Heart left ventricle (tissue), 16 donors: ENCODE measurements around the gene CRLF1. TPM values are rescaled to one million over a fixed set of nuclear protein-coding genes. Genes with fewer than 3 reads are reported as not detected.
A peak's percentile ranks its signal among the peaks of the same experiment; 100 is the strongest.

Experiments used
- ATAC-seq, 4 donors: fragments of 200-7000 bp; cut with Tn5 transposase; one replicate each; pipeline ENCODE4 v1.9.1; 2020 to 2022; ENCODE audit warnings: moderate library complexity in 4 of 4, mild to moderate bottlenecking in 3 of 4, moderate number of reproducible peaks in 1 of 4
- DNase-seq, 5 donors: peaks; one replicate each; pipeline ENCODE4 v3.0.0-alpha.2; 2020
- H3K27ac ChIP-seq, 12 donors: fragments of 200-600 bp; sonication (generic) in 4 of 12; one replicate each; pipeline versions ENCODE4 v1.5.0 to v1.8.0; 2016 to 2022; ENCODE audit warnings: mild to moderate bottlenecking in 2 of 12
- H3K27me3 ChIP-seq, 9 donors: fragments of 200-600 bp; sonication (generic) in 2 of 9; one replicate each; pipeline versions ENCODE4 v1.5.1 to v1.8.0; 2016 to 2022; ENCODE audit warnings: mild to moderate bottlenecking in 3 of 9
- H3K36me3 ChIP-seq, 9 donors: fragments of 200-600 bp; sonication (generic) in 2 of 9; one replicate each; pipeline versions ENCODE4 v1.5.0 to v1.8.0; 2018 to 2022; ENCODE audit warnings: mild to moderate bottlenecking in 2 of 9
- H3K4me1 ChIP-seq, 12 donors: fragments of 200-600 bp; sonication (generic) in 4 of 12; one replicate each; pipeline versions ENCODE4 v1.5.0 to v1.8.0; 2016 to 2022; ENCODE audit warnings: mild to moderate bottlenecking in 3 of 12
- H3K4me3 ChIP-seq, 12 donors: fragments of 200-600 bp; sonication (generic) in 4 of 12; one replicate each; pipeline versions ENCODE4 v1.5.0 to v1.8.0; 2017 to 2022; ENCODE audit warnings: mild to moderate bottlenecking in 9 of 12, moderate library complexity in 4 of 12
- H3K9me3 ChIP-seq, 12 donors: fragments of 200-600 bp; sonication (generic) in 4 of 12; one replicate each; pipeline versions ENCODE4 v1.5.0 to v1.8.0; 2016 to 2022; ENCODE audit warnings: mild to moderate bottlenecking in 1 of 12
- CTCF ChIP-seq, 12 donors: fragments of 200-600 bp; sonication (generic) in 4 of 12; IDR thresholded peaks; one replicate each; pipeline versions ENCODE4 v1.5.0 to v1.8.0; 2018 to 2022; ENCODE audit warnings: antibody characterized with exemption in 12 of 12, mild to moderate bottlenecking in 5 of 12
- POLR2A ChIP-seq, 2 donors: fragments of 450-650 bp; IDR thresholded peaks; one replicate each; pipeline ENCODE4 v1.6.1; 2017; ENCODE audit warnings: antibody characterized with exemption in 2 of 2, mild to moderate bottlenecking in 2 of 2, moderate library complexity in 2 of 2
- WGBS, 4 donors: extraction: QIAGEN DNeasy Blood & Tissue Kit in 2 of 4; methylation state at CpG; one replicate each; pipeline versions ENCODE4 v1.1.5 to v1.1.7; 2013 to 2018; 5-methylcytosine and 5-hydroxymethylcytosine counted together
- intact Hi-C, 10 donors: fragments of 100-400 bp; cut with DNase I; formaldehyde crosslinking; loops; one replicate each; pipeline versions ENCODE4 v1.11.1 to v1.14.2; 2022
- polyA plus RNA-seq, 2 donors: library from polyadenylated mRNA; stranded (reverse); fragments of 200-250 nt; gene quantifications; one replicate each; pipeline ENCODE4 v1.2.3, GENCODE V29; 2013
- total RNA-seq, 9 donors: library from RNA; depleted of rRNA in 2 of 9; stranded (reverse); fragments of >200 nt in 2 of 9; fragmentation: NEBNext Ultra II Directional in 3 of 9; extraction: Animal tissue kit (Norgen Biotek cat#: 25700) in 3 of 9; gene quantifications; one replicate each; pipeline versions ENCODE4 v1.1.0 to v1.2.4, GENCODE V29; 2016 to 2023
- donor health status: ischemic (EF 13 %, LVEDD 7.1; RV severe dilation, severe dysfunction).
- donor health status: healthy with polysubstance abuse.
- donor health status: DM: no; HTN: yes; CAD: no.
- donor health status: DM: no; HTN: no; CAD: no.
- donor health status: ischemic (EF 25% LVEDD 6.9; RV normal size, moderate dysfunction).
- donor health status: ischemic (EF 25% LVEDD 5.7; RV mildly dilated, moderate dysfunction).
- donor health status: healthy.
- donor health status: DM: yes; HTN: yes; CAD: no.
- donor health status: ischemic (EF 35%, LVEDD 5.7; RV mildly dilated, moderate dysfunction).
- donor health status: nonischemic (EF 11% LVEDD 7.7; RV severe dilation, severe dysfunction).
- donor health status: DM: yes; HTN: yes; CAD: no.
- donor health status: PGD.
- donor health status: ischemic (EF 29% LVEDD 5.4; RV normal size, mild dysfunction).
- donor health status: nonischemic (EF 23%, LVEDD 6.1; RV moderate dilation, normal function).

Gene CRLF1
- total and polyA plus RNA-seq, 11 donors = 2.8 to 64.0 (median 12.1) TPM

GRCh38 chr19:18574691-18575291 lies 31.8 kb downstream of the CRLF1 start:
- Histone ChIP-seq H3K9me3 (no peaks in the 10 kb centered on the region), H3K4me3 (no peak overlapping the region), H3K4me1 (peaks cover 8 to 23% (median 17%) of the 10 kb centered on the region in 12 donors), H3K36me3 (peaks cover 0 to 55% (median 44%) of the 10 kb centered on the region in 9 donors), H3K27me3 (no peaks in the 10 kb centered on the region), H3K27ac (no peak overlapping the region)
- ATAC-seq (no peak), DNase-seq (no peak)
- intact Hi-C loops = loop anchor here in 5 of 10 donors (5.0 to 10.0 kb wide), 5 partner anchors 52 to 122 kb away; partner anchors contain the start of gene ELL (in 1 of the 5)
- 92 to 97% (median 93%) methylated on average over 13 to 18 of the region's 18 CpGs for WGBS, 4 donors
- no peak for TF ChIP-seq CTCF (IDR thresholded peaks at IDR 0.05)
- TF ChIP-seq POLR2A (IDR thresholded peaks at IDR 0.05) = no peak

- peak within 1 kb of the TSS; percentile 71 to 100 (median 88) for H3K4me3 ChIP-seq
- no peaks in the 10 kb centered on the region for H3K9me3 ChIP-seq
- H3K4me1 ChIP-seq = peaks cover 8 to 23% (median 17%) of the 10 kb centered on the region in 12 donors
- peak within 1 kb of the TSS; percentile 73 to 97 (median 90) for H3K27ac ChIP-seq
- DNase-seq (peak; percentile 97 to 99 (median 98)), ATAC-seq (peak; percentile 90 to 99 (median 96))
- TF ChIP-seq CTCF (IDR thresholded peaks at IDR 0.05) = no peak
- TF ChIP-seq POLR2A (IDR thresholded peaks at IDR 0.05) = peak; percentile 35 to 86
- WGBS, 4 donors = 0 to 1% (median 0%) methylated on average over 49 to 75 of the region's 75 CpGs
- intact Hi-C loops = loop anchor here in 6 of 10 donors (1.0 to 10.0 kb wide), 6 partner anchors 14 to 119 kb away; partner anchors contain the start of genes ELL (in 1 of the 6) and KXD1 (in 1 of the 6)
- H3K36me3 ChIP-seq = peaks cover 0 to 71% (median 62%) of the 10 kb centered on the region in 9 donors
- no peaks in the 10 kb centered on the region for H3K27me3 ChIP-seq
These were observed 34.8 kb downstream of the CRLF1 start, which contains the start of gene UBA52 for GRCh38 chr19:18571564-18572344. UBA52 (plus strand) TSS chr19:18571857; CDS start chr19:18573301, 1,444 bp downstream.

- WGBS, 4 donors = 82 to 87% (median 87%) methylated on average over 15 of the region's 15 CpGs
- DNase-seq (no peak), ATAC-seq (no peak)
- TF ChIP-seq POLR2A (IDR thresholded peaks at IDR 0.05) (no peak), CTCF (IDR thresholded peaks at IDR 0.05) (no peak)
- Histone ChIP-seq H3K27ac (no peak overlapping the region), H3K4me1 (peaks cover 8 to 18% (median 13%) of the 10 kb centered on the region in 12 donors), H3K36me3 (peaks cover 0 to 71% (median 62%) of the 10 kb centered on the region in 9 donors), H3K27me3 (no peaks in the 10 kb centered on the region), H3K9me3 (no peaks in the 10 kb centered on the region), H3K4me3 (no peak overlapping the region)
- intact Hi-C loops = loop anchor here in 2 of 10 donors (10.0 kb wide), 1 partner anchor 104 kb away; no protein-coding TSS in a partner anchor
These were observed 38.2 kb downstream of the CRLF1 start for GRCh38 chr19:18568367-18568766.

- Histone ChIP-seq H3K4me3 (no peak overlapping the region), H3K27me3 (no peaks in the 10 kb centered on the region), H3K36me3 (peaks cover 0 to 80% (median 69%) of the 10 kb centered on the region in 9 donors), H3K4me1 (peaks cover 0 to 15% (median 7%) of the 10 kb centered on the region in 12 donors), H3K27ac (no peak overlapping the region), H3K9me3 (no peaks in the 10 kb centered on the region)
- intact Hi-C loops = loop anchor here in 2 of 10 donors (10.0 kb wide), 1 partner anchor 102 kb away; no protein-coding TSS in a partner anchor
- TF ChIP-seq POLR2A (IDR thresholded peaks at IDR 0.05) (no peak), CTCF (IDR thresholded peaks at IDR 0.05) (no peak)
- no peak for ATAC-seq
- 90 to 97% (median 95%) methylated on average over 7 to 8 of the region's 8 CpGs for WGBS, 4 donors
- DNase-seq = no peak
These were observed 39.6 kb downstream of the CRLF1 start for GRCh38 chr19:18566953-18567352.
